BLaER1 treated with 17β-estradiol and CSF1 and Interleukin-3, amounts not matched to agents 10 nM and 100 nM (cell line): ENCODE results near the gene ADAMTS2.
A peak's percentile ranks its signal among the peaks of the same experiment; 100 is the strongest.

ENCODE experiments used
- H3K27ac ChIP-seq, 11 experiments: shearing (Covaris generic); formaldehyde crosslinking; 2 replicates each; pipeline ENCODE4 v1.8.1; 2022
- H3K27me3 ChIP-seq, 11 experiments: shearing (Covaris generic); formaldehyde crosslinking; 2 replicates each; pipeline ENCODE4 v1.8.1; 2022
- H3K36me3 ChIP-seq, 11 experiments: shearing (Covaris generic); formaldehyde crosslinking; 2 replicates each; pipeline ENCODE4 v1.8.1; 2022
- H3K4me1 ChIP-seq, 10 experiments: shearing (Covaris generic); formaldehyde crosslinking; 2 replicates each; pipeline ENCODE4 v1.8.1; 2022
- H3K4me2 ChIP-seq, 11 experiments: shearing (Covaris generic); formaldehyde crosslinking; 2 replicates each; pipeline ENCODE4 v1.8.1; 2022
- H3K4me3 ChIP-seq, 10 experiments: shearing (Covaris generic); formaldehyde crosslinking; 2 replicates each; pipeline ENCODE4 v1.8.1; 2022
- H3K9ac ChIP-seq, 11 experiments: shearing (Covaris generic); formaldehyde crosslinking; 2 replicates each; pipeline ENCODE4 v1.8.1; 2022
- H3K9me3 ChIP-seq, 11 experiments: shearing (Covaris generic); formaldehyde crosslinking; replicated peaks in 1 of 11; 2 replicates each; pipeline ENCODE4 v1.8.1; 2022
- H4K20me1 ChIP-seq, 11 experiments: shearing (Covaris generic); formaldehyde crosslinking; 2 replicates each; pipeline ENCODE4 v1.8.1; 2022
- Cebpa-rat ChIP-seq, 11 experiments: shearing (Covaris generic); IDR thresholded peaks; 2 replicates each; pipeline ENCODE4 v1.8.1; 2022

ADAMTS2 gene

GRCh38 chr5:179347581-179347980, 2.3 kb upstream of the ADAMTS2 start:
- Histone ChIP-seq H3K27ac (no peak overlapping the region), H3K9ac (no peak overlapping the region), H3K27me3 (peaks cover 63 to 76% (median 70%) of the 10 kb centered on the region in 11 experiments), H3K4me1 (peaks cover 22 to 47% (median 32%) of the 10 kb centered on the region in 10 experiments), H3K9me3 (no peaks in the 10 kb centered on the region), H3K4me2 (no peak overlapping the region), H3K36me3 (no peaks in the 10 kb centered on the region), H4K20me1 (peaks cover 8 to 49% (median 27%) of the 10 kb centered on the region in 11 experiments; a peak in 17 of 22 replicates), H3K4me3 (no peak overlapping the region)
- no peak for TF ChIP-seq Cebpa-rat (IDR thresholded peaks at IDR 0.05)

- no peak overlapping the region for H3K4me2 ChIP-seq
- no peaks in the 10 kb centered on the region for H3K9me3 ChIP-seq
- no peak for TF ChIP-seq Cebpa-rat (IDR thresholded peaks at IDR 0.05)
- H3K4me1 ChIP-seq, result peaks cover 23 to 53% (median 33%) of the 10 kb centered on the region in 10 experiments
- H3K9ac ChIP-seq, result no peak overlapping the region
- H3K4me3 ChIP-seq, result no peak overlapping the region
- H3K27me3 ChIP-seq, result peaks cover 70 to 83% (median 77%) of the 10 kb centered on the region in 11 experiments
- H3K27ac ChIP-seq, result no peak overlapping the region
- H4K20me1 ChIP-seq, result peaks cover 8 to 56% (median 27%) of the 10 kb centered on the region in 11 experiments; a peak in 17 of 22 replicates
- no peaks in the 10 kb centered on the region for H3K36me3 ChIP-seq
Observed at GRCh38 chr5:179346875-179347274, 1.6 kb upstream of the ADAMTS2 start.

GRCh38 chr5:179346401-179346800, 1.1 kb upstream of the ADAMTS2 start:
- H3K9me3 ChIP-seq, result no peaks in the 10 kb centered on the region
- no peak overlapping the region for H3K4me3 ChIP-seq
- H3K4me1 ChIP-seq, result peaks cover 23 to 53% (median 33%) of the 10 kb centered on the region in 10 experiments
- peaks cover 8 to 58% (median 27%) of the 10 kb centered on the region in 11 experiments; a peak in 17 of 22 replicates for H4K20me1 ChIP-seq
- no peak overlapping the region for H3K9ac ChIP-seq
- no peak overlapping the region for H3K27ac ChIP-seq
- no peaks in the 10 kb centered on the region for H3K36me3 ChIP-seq
- TF ChIP-seq Cebpa-rat (IDR thresholded peaks at IDR 0.05), result no peak
- H3K27me3 ChIP-seq, result peaks cover 75 to 88% (median 82%) of the 10 kb centered on the region in 11 experiments
- peak overlapping the region in 2 of 11 experiments; percentile 76 to 99; a peak in 4 of 22 replicates for H3K4me2 ChIP-seq

GRCh38 chr5:179345183-179345432, 153 bp downstream of the ADAMTS2 start:
- H3K9me3 ChIP-seq, result no peaks in the 10 kb centered on the region
- peak overlapping the region; percentile 95 to 100 (median 99) for H3K4me2 ChIP-seq

GRCh38 chr5:179344431-179345182, 654 bp downstream of the ADAMTS2 start:
- H3K36me3 ChIP-seq, result no peaks in the 10 kb centered on the region; a peak in 1 of 22 replicates
- peak overlapping the region; percentile 62 to 74 (median 66) for H3K4me3 ChIP-seq
- H3K27ac ChIP-seq, result peak overlapping the region in 2 of 11 experiments; percentile 57 to 58; a peak in 6 of 22 replicates
- no peaks in the 10 kb centered on the region for H3K9me3 ChIP-seq
- H3K4me2 ChIP-seq, result peak overlapping the region; percentile 95 to 100 (median 99)
- H3K4me1 ChIP-seq, result peaks cover 23 to 48% (median 33%) of the 10 kb centered on the region in 10 experiments
- peaks cover 11 to 69% (median 30%) of the 10 kb centered on the region in 11 experiments; a peak in 18 of 22 replicates for H4K20me1 ChIP-seq
- H3K27me3 ChIP-seq, result peaks cover 78 to 99% (median 92%) of the 10 kb centered on the region in 11 experiments
- no peak for TF ChIP-seq Cebpa-rat (IDR thresholded peaks at IDR 0.05)
- peak overlapping the region; percentile 19 to 77 (median 71) for H3K9ac ChIP-seq

More at GRCh38 chr5:179345183-179345432, 153 bp downstream of the ADAMTS2 start:
- no peak for TF ChIP-seq Cebpa-rat (IDR thresholded peaks at IDR 0.05)
- peaks cover 11 to 64% (median 30%) of the 10 kb centered on the region in 11 experiments; a peak in 17 of 22 replicates for H4K20me1 ChIP-seq
- peak overlapping the region; percentile 15 to 77 (median 71); a peak in 17 of 22 replicates for H3K9ac ChIP-seq
- peaks cover 23 to 53% (median 33%) of the 10 kb centered on the region in 10 experiments for H3K4me1 ChIP-seq
- H3K36me3 ChIP-seq, result no peaks in the 10 kb centered on the region; a peak in 1 of 22 replicates
- H3K27me3 ChIP-seq, result peaks cover 79 to 97% (median 95%) of the 10 kb centered on the region in 11 experiments
- H3K27ac ChIP-seq, result peak overlapping the region in 2 of 11 experiments; percentile 57 to 58; a peak in 3 of 22 replicates
- peak overlapping the region; percentile 62 to 74 (median 66) for H3K4me3 ChIP-seq

- no peak for TF ChIP-seq Cebpa-rat (IDR thresholded peaks at IDR 0.05)
- H3K4me1 ChIP-seq, result peaks cover 23 to 40% (median 29%) of the 10 kb centered on the region in 10 experiments
- H3K4me2 ChIP-seq, result peak overlapping the region; percentile 95 to 100 (median 99)
- H3K9me3 ChIP-seq, result no peaks in the 10 kb centered on the region
- H3K36me3 ChIP-seq, result no peaks in the 10 kb centered on the region; a peak in 1 of 22 replicates
- H4K20me1 ChIP-seq, result peaks cover 11 to 69% (median 30%) of the 10 kb centered on the region in 11 experiments; a peak in 18 of 22 replicates
- H3K27ac ChIP-seq, result peak overlapping the region in 2 of 11 experiments; percentile 57 to 58; a peak in 5 of 22 replicates
- H3K9ac ChIP-seq, result peak overlapping the region; percentile 19 to 77 (median 71); a peak in 21 of 22 replicates
- peaks cover 78 to 95% (median 90%) of the 10 kb centered on the region in 11 experiments for H3K27me3 ChIP-seq
- peak overlapping the region; percentile 62 to 74 (median 66) for H3K4me3 ChIP-seq
Observed at GRCh38 chr5:179343719-179344430, 1.4 kb downstream of the ADAMTS2 start.

GRCh38 chr5:179343021-179343718, 2.1 kb downstream of the ADAMTS2 start:
- Histone ChIP-seq H4K20me1 (peaks cover 11 to 67% (median 30%) of the 10 kb centered on the region in 11 experiments; a peak in 18 of 22 replicates), H3K36me3 (no peaks in the 10 kb centered on the region; a peak in 1 of 22 replicates), H3K27me3 (peaks cover 74 to 88% (median 82%) of the 10 kb centered on the region in 11 experiments), H3K9ac (peak overlapping the region in 6 of 11 experiments; percentile 57 to 77 (median 72); a peak in 7 of 22 replicates), H3K9me3 (no peaks in the 10 kb centered on the region), H3K4me3 (peak overlapping the region; percentile 62 to 74 (median 66)), H3K4me1 (peaks cover 23 to 33% (median 26%) of the 10 kb centered on the region in 10 experiments), H3K27ac (no peak overlapping the region), H3K4me2 (peak overlapping the region; percentile 95 to 100 (median 99))
- TF ChIP-seq Cebpa-rat (IDR thresholded peaks at IDR 0.05), result no peak

- Histone ChIP-seq H3K9me3 (no peaks in the 10 kb centered on the region), H3K27ac (no peak overlapping the region), H3K36me3 (no peaks in the 10 kb centered on the region; a peak in 1 of 22 replicates), H4K20me1 (peaks cover 11 to 71% (median 30%) of the 10 kb centered on the region in 11 experiments; a peak in 18 of 22 replicates), H3K27me3 (peaks cover 68 to 82% (median 77%) of the 10 kb centered on the region in 11 experiments), H3K4me3 (no peak overlapping the region), H3K4me1 (peaks cover 21 to 31% (median 26%) of the 10 kb centered on the region in 10 experiments), H3K4me2 (peak overlapping the region; percentile 95 to 100 (median 99); a peak in 15 of 22 replicates), H3K9ac (no peak overlapping the region)
- no peak for TF ChIP-seq Cebpa-rat (IDR thresholded peaks at IDR 0.05)
Observed at GRCh38 chr5:179342577-179342976, 2.7 kb downstream of the ADAMTS2 start.
